Measurements from ENCODE around the gene TTLL9. TPM values are rescaled to one million over a fixed set of nuclear protein-coding genes. Genes with fewer than 3 reads are reported as not detected.
A peak's percentile ranks its signal among the peaks of the same experiment; 100 is the strongest.

The TTLL9 gene
- total and polyA plus RNA-seq, 2 of the 13 experiments (the other 11 are each of a cell fraction or from before 2014, with no cell fraction given): not detected

DNA sequence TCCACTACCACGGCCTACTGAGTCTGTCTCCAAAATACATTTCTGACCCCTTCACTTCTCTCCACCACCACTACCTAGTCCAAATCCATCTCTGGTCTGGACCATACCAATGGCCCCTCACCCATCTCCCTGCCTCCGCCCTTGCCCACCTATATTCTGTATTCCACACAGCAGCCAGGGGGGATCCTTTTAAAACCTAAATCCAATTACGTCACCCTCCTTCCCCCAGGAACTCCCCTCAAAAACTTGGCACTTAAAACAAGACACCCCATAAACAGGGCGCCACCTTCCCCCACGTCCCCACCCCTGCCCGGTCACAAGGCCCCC lies 80.7 kb downstream of the TTLL9 start (continued):
- TF ChIP-seq, protein P1, sequence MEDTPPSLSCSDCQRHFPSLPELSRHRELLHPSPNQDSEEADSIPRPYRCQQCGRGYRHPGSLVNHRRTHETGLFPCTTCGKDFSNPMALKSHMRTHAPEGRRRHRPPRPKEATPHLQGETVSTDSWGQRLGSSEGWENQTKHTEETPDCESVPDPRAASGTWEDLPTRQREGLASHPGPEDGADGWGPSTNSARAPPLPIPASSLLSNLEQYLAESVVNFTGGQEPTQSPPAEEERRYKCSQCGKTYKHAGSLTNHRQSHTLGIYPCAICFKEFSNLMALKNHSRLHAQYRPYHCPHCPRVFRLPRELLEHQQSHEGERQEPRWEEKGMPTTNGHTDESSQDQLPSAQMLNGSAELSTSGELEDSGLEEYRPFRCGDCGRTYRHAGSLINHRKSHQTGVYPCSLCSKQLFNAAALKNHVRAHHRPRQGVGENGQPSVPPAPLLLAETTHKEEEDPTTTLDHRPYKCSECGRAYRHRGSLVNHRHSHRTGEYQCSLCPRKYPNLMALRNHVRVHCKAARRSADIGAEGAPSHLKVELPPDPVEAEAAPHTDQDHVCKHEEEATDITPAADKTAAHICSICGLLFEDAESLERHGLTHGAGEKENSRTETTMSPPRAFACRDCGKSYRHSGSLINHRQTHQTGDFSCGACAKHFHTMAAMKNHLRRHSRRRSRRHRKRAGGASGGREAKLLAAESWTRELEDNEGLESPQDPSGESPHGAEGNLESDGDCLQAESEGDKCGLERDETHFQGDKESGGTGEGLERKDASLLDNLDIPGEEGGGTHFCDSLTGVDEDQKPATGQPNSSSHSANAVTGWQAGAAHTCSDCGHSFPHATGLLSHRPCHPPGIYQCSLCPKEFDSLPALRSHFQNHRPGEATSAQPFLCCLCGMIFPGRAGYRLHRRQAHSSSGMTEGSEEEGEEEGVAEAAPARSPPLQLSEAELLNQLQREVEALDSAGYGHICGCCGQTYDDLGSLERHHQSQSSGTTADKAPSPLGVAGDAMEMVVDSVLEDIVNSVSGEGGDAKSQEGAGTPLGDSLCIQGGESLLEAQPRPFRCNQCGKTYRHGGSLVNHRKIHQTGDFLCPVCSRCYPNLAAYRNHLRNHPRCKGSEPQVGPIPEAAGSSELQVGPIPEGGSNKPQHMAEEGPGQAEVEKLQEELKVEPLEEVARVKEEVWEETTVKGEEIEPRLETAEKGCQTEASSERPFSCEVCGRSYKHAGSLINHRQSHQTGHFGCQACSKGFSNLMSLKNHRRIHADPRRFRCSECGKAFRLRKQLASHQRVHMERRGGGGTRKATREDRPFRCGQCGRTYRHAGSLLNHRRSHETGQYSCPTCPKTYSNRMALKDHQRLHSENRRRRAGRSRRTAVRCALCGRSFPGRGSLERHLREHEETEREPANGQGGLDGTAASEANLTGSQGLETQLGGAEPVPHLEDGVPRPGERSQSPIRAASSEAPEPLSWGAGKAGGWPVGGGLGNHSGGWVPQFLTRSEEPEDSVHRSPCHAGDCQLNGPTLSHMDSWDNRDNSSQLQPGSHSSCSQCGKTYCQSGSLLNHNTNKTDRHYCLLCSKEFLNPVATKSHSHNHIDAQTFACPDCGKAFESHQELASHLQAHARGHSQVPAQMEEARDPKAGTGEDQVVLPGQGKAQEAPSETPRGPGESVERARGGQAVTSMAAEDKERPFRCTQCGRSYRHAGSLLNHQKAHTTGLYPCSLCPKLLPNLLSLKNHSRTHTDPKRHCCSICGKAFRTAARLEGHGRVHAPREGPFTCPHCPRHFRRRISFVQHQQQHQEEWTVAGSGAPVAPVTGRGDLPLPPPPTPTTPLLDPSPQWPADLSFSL (CRISPR knock-in tag; IDR thresholded peaks at IDR 0.05): no peak
- no peak for TF ChIP-seq AHR (CRISPR knock-in tag; IDR thresholded peaks at IDR 0.05)
- TF ChIP-seq ZFP36 (IDR thresholded peaks at IDR 0.05; ENCODE audit: borderline replicate concordance, low read depth, low read length, partially characterized antibody): no peak
- TF ChIP-seq ZNF235 (CRISPR knock-in tag; IDR thresholded peaks at IDR 0.05; ENCODE audit: borderline replicate concordance): no peak
- TF ChIP-seq ZNF256 (CRISPR knock-in tag; conservative IDR thresholded peaks at IDR 0.05): no peak
- TF ChIP-seq ZNF224 (CRISPR knock-in tag; IDR thresholded peaks at IDR 0.05): 0 out of 2 replicates have a peak, but pooled peaks have one; percentile 10
- TF ChIP-seq JUNB (CRISPR knock-in tag; IDR thresholded peaks at IDR 0.05; ENCODE audit: borderline replicate concordance): 0 out of 2 replicates have a peak, but pooled peaks have one; percentile 11
- no peak for TF ChIP-seq ASH2L (IDR thresholded peaks at IDR 0.05; ENCODE audit: insufficient read length, low read depth, low read length)
- no peak for TF ChIP-seq SAP130 (CRISPR knock-in tag; IDR thresholded peaks at IDR 0.05; ENCODE audit: low read depth)
- 0 out of 2 replicates have a peak, but pooled peaks have one; percentile 9 for TF ChIP-seq ZNF879 (CRISPR knock-in tag; IDR thresholded peaks at IDR 0.05)
- TF ChIP-seq ZNF451 (CRISPR knock-in tag; IDR thresholded peaks at IDR 0.05): no peak
- TF ChIP-seq, protein P2, sequence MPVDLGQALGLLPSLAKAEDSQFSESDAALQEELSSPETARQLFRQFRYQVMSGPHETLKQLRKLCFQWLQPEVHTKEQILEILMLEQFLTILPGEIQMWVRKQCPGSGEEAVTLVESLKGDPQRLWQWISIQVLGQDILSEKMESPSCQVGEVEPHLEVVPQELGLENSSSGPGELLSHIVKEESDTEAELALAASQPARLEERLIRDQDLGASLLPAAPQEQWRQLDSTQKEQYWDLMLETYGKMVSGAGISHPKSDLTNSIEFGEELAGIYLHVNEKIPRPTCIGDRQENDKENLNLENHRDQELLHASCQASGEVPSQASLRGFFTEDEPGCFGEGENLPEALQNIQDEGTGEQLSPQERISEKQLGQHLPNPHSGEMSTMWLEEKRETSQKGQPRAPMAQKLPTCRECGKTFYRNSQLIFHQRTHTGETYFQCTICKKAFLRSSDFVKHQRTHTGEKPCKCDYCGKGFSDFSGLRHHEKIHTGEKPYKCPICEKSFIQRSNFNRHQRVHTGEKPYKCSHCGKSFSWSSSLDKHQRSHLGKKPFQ (CRISPR knock-in tag; IDR thresholded peaks at IDR 0.05; ENCODE audit: insufficient replicate concordance): peak; percentile 59
- peak; percentile 95 for TF ChIP-seq ATF7 (IDR thresholded peaks at IDR 0.05)
- TF ChIP-seq ATF7 (CRISPR knock-in tag; IDR thresholded peaks at IDR 0.05): peak; percentile 57; the same call in 1 of the 2 replicates
- TF ChIP-seq, protein P3, sequence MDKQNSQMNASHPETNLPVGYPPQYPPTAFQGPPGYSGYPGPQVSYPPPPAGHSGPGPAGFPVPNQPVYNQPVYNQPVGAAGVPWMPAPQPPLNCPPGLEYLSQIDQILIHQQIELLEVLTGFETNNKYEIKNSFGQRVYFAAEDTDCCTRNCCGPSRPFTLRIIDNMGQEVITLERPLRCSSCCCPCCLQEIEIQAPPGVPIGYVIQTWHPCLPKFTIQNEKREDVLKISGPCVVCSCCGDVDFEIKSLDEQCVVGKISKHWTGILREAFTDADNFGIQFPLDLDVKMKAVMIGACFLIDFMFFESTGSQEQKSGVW (CRISPR knock-in tag; IDR thresholded peaks at IDR 0.05; ENCODE audit: borderline replicate concordance): 0 out of 2 replicates have a peak, but pooled peaks have one; percentile 27
- no peak for TF ChIP-seq EEA1 (CRISPR knock-in tag; IDR thresholded peaks at IDR 0.05; ENCODE audit: borderline replicate concordance)
- TF ChIP-seq, protein P4, sequence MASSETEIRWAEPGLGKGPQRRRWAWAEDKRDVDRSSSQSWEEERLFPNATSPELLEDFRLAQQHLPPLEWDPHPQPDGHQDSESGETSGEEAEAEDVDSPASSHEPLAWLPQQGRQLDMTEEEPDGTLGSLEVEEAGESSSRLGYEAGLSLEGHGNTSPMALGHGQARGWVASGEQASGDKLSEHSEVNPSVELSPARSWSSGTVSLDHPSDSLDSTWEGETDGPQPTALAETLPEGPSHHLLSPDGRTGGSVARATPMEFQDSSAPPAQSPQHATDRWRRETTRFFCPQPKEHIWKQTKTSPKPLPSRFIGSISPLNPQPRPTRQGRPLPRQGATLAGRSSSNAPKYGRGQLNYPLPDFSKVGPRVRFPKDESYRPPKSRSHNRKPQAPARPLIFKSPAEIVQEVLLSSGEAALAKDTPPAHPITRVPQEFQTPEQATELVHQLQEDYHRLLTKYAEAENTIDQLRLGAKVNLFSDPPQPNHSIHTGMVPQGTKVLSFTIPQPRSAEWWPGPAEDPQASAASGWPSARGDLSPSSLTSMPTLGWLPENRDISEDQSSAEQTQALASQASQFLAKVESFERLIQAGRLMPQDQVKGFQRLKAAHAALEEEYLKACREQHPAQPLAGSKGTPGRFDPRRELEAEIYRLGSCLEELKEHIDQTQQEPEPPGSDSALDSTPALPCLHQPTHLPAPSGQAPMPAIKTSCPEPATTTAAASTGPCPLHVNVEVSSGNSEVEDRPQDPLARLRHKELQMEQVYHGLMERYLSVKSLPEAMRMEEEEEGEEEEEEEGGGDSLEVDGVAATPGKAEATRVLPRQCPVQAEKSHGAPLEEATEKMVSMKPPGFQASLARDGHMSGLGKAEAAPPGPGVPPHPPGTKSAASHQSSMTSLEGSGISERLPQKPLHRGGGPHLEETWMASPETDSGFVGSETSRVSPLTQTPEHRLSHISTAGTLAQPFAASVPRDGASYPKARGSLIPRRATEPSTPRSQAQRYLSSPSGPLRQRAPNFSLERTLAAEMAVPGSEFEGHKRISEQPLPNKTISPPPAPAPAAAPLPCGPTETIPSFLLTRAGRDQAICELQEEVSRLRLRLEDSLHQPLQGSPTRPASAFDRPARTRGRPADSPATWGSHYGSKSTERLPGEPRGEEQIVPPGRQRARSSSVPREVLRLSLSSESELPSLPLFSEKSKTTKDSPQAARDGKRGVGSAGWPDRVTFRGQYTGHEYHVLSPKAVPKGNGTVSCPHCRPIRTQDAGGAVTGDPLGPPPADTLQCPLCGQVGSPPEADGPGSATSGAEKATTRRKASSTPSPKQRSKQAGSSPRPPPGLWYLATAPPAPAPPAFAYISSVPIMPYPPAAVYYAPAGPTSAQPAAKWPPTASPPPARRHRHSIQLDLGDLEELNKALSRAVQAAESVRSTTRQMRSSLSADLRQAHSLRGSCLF (CRISPR knock-in tag; IDR thresholded peaks at IDR 0.05; ENCODE audit: borderline replicate concordance): no peak

Measured in HepG2 (cell line).